Omental fat pad (tissue), 4 donors: ENCODE results near the gene NOCT. TPM values are rescaled to one million over a fixed set of nuclear protein-coding genes. Genes with fewer than 3 reads are reported as not detected.

Experiments used
- ATAC-seq: fragments of 150-250 bp; one replicate; pipeline ENCODE4 v1.9.1; 2016; ENCODE audit warnings: mild to moderate bottlenecking, moderate library complexity; ENCODE audit not compliant: low FRiP score
- DNase-seq: peaks from one replicate; pipeline ENCODE4 v3.0.0-alpha.2; 2019; ENCODE audit warnings: low spot score
- CTCF ChIP-seq, 3 donors: fragments of 450-650 bp; IDR thresholded peaks; one replicate each; pipeline ENCODE4 v1.5.1; 2016 to 2017; ENCODE audit warnings: antibody characterized with exemption in 3 of 3, mild to moderate bottlenecking in 3 of 3, moderate library complexity in 2 of 3
- total RNA-seq, 4 donors: library from RNA; depleted of rRNA; stranded (reverse); fragments of >200 nt; gene quantifications; one replicate each; pipeline ENCODE4 v1.1.0, GENCODE V29; 2016

NOCT gene
- total RNA-seq = 10 to 100 TPM in 3 of 4 donors, 1 to 10 TPM in 1; 5.8 to 83.1 (median 21.6) TPM

GRCh38 chr4:139015269-139015947 lies at the start of gene NOCT:
TSS of gene NOCT (plus strand) at chr4:139015781. CDS start at chr4:139015982, 201 bp downstream.
- ATAC-seq = peak; percentile 88
- DNase-seq = peak; percentile 58
- no peak for TF ChIP-seq CTCF (IDR thresholded peaks at IDR 0.05)

GRCh38 chr4:138967313-138967712 lies 48.3 kb upstream of the NOCT start:
- no peak for TF ChIP-seq CTCF (IDR thresholded peaks at IDR 0.05)
- ATAC-seq (no peak), DNase-seq (no peak)

GRCh38 chr4:138972956-138973801 lies 42.4 kb upstream of the NOCT start:
- no peak for TF ChIP-seq CTCF (IDR thresholded peaks at IDR 0.05)
- ATAC-seq (no peak), DNase-seq (no peak)

GRCh38 chr4:138975225-138975624 lies 40.4 kb upstream of the NOCT start:
- ATAC-seq (no peak), DNase-seq (no peak)
- TF ChIP-seq CTCF (IDR thresholded peaks at IDR 0.05) = no peak

- TF ChIP-seq CTCF (IDR thresholded peaks at IDR 0.05) = no peak
- DNase-seq (no peak), ATAC-seq (no peak)
Observed at GRCh38 chr4:138976526-138976925, 39.1 kb upstream of the NOCT start.

GRCh38 chr4:138977524-138977923 lies 38.1 kb upstream of the NOCT start:
- DNase-seq = no peak
- no peak for ATAC-seq
- no peak for TF ChIP-seq CTCF (IDR thresholded peaks at IDR 0.05)
